GM03348 (cell line): ENCODE data around the gene WDR20.
A peak's percentile ranks its signal among the peaks of the same experiment; 100 is the strongest.
"Not testable (repeated sequence)": the region's sequence is repeated elsewhere in the genome, so short reads cannot be mapped to it uniquely, and the experiment has no call there.

ENCODE experiments used
- DNase-seq: peaks from one replicate; pipeline ENCODE4 v3.0.0; 2012; ENCODE audit warnings: low spot score

WDR20 gene

DNA sequence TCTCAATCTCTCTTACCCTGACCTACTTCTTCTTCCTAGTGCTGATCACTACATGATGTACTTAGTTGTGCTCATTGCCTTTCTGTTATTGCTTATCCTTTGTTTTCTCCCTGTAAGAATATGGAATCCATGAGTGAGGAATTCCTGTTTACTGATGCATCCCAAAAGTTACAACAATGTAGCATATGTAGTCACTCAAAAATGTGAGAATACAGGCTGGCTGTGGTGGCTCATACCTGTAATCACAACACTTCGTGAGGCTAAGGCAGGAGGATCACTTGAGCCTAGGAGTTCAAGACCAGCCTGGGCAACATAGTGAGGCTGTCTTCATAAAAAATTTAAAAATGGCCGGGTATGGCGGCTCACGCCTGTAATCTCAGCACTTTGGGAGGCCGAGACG lies 8.0 kb upstream of the WDR20 start:
- no peak for DNase-seq

DNA sequence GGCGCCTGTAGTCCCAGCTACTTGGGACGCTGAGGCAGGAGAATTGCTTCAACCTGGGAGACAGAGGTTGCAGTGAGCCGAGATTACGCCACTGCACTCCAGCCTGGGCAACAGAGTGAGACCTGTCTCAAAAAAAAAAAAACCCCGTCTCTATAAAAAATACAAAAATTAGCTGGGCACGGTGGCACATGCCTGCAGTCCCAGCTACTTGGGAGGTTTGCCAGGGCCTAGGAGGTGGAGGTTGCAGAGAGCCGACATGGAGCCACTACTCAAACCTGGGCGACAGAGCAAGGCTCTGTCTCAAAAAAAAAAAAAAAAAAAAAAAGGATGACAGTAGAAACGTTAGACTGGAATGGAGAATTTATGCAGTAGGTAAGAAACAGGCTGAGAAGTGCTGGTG lies 5.7 kb upstream of the WDR20 start:
- not testable (repeated sequence) for DNase-seq

DNA sequence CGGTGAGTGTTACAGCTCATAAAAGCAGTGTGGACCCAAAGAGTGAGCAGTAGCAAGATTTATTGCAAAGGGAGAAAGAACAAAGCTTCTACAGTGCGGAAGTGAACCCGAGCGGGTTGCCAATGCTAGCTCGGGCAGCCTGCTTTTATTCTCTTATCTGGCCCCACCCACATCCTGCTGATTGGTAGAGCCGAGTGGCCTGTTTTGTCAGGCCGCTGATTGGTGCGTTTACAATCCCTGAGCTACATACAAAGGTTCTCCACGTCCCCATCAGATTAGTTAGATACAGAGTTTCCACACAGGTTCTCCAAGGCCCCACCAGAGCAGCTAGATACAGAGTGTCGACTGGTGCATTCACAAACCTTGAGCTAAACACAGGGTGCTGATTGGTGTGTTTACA lies 5.0 kb upstream of the WDR20 start:
- DNase-seq = not testable (repeated sequence)

DNA sequence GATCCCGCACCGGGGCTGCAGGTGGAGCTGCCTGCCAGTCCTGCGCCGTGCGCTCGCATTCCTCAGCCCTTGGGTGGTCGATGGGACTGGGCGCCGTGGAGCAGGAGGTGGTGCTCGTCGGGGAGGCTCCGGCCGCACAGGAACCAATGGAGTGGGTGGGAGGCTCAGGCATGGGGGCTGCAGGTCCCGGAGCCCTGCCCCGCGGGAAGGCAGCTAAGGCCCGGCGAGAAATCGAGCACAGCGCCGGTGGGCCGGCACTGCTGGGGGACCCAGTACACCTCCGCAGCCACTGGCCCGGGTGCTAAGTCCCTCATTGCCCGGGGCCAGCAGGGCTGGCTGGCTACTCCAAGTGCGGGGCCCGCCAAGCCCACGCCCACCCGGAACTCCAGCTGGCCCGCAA lies 4.2 kb upstream of the WDR20 start:
- not testable (repeated sequence) for DNase-seq

DNA sequence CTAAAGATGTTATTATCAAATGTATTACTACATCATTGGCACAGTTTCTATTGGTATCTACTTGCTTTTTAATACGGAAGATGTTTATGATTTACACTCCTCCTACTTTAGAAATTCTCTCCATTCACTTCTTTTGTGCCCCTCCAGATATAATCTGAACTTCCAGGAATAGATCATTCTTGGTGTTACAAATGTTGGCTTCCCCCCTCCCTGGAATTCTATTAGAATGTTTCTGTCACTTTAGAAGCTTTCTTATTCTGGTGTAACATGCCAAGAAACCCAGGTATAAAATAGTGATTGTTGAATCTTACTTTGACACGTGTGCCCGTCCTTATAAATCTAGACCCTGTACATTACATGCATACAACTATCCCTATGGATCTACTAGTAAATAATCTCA lies 1.2 kb upstream of the WDR20 start:
- no peak for DNase-seq

DNA sequence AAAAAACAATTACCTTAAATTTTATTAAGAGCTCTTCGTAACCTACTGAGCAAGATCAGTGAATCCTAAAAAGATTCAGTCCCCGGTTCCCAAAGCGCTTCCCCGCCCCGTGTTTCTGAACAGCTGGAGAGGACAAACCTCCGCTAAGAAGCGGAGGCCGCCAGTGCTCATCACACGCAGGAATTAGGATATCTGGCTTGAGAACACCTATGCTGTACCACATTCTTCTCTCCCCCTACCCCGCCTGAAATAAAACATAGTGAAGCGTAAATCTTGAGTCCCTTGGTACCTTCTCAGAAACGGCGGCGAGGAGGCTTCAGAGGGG lies 774 bp upstream of the WDR20 start:
- no peak for DNase-seq

DNA sequence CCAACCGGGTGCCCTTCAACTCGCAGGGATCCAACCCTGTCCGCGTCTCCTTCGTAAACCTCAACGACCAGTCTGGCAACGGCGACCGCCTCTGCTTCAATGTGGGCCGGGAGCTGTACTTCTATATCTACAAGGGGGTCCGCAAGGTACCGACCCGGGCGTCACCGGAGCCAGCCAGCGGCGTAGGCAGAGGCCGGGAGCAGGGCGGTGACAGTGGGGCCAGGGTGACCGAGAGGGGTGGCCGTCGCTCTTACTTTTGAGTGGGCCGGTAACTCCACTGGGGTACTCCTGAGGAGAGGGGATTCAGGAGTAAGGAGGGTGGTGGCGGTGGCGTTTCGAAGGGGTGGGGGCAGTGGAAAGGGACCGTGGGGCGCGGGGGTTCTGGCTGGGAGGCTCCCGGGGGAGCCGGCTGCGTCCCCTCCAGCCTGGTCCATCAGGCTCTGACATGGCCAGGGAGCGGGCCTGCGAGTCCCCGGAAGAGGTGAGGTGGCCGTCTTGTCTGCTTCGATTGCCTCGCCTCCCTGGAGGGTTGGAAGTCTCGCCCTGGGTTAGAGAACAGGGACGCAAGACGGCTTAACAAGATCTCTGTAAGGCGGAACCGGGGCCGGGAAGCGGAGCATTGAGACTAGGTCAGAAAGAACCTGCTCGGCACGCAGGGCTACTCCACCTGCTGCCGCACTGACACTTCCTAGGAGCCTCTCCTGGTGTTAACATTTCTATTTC lies 491 bp downstream of the WDR20 start:
- DNase-seq = peak; percentile 57

DNA sequence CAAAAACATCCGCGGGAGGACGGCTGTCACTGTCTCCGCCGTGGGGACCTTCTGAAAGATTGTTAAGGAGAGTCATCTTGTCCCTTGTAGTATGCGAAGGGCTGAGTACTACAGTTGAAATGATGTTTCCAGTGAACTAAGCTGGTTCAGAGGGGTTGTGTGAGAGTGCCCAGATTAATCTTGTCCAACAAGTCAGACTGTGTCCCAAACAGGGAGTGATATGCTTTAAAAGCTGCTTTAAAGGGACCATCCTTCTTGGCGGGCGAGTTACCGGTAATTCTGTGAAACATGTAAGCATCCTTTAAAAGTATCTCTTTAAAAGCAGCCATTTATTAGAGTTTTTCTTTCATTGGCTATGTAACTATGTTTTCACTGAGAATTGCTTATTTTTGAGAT lies 1.1 kb downstream of the WDR20 start:
- DNase-seq = no peak

DNA sequence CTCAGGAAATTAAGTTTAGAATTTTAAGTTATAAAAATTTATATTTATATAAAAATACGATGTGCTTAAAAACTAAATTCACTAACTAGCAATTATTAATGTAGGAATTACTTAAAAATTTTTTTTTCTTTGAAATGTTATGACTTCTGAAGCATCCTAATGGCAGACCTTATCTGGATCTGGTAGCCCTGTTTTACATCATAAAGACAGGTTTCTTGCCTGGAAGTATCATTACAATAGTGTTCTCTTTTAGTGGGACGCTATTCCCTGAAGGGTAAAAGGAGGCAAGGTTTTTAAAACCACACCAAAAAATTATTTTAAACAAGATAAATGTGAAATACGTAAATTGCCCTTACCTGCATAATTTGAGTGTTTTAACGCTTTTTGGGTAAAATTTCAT lies 2.1 kb downstream of the WDR20 start:
- DNase-seq = no peak

DNA sequence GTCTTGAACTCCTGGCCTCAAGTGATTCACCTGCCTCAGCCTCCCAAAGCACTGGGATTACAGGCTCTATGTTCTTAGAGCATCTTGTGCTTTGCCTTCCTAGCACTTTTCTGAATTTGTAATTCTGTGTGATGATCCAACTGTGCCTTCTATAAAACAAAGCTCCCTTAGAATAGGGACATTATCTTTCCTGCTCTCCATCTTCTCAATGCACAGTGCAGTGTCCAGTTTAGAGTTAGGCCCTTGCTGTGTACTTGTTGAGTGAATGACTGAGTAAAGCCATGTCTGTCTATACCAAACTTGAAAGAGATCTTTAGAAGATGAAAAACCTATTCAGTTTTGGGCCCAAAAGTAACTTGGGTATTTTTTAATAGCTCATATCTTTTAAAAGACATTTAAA lies 5.2 kb downstream of the WDR20 start:
- no peak for DNase-seq

DNA sequence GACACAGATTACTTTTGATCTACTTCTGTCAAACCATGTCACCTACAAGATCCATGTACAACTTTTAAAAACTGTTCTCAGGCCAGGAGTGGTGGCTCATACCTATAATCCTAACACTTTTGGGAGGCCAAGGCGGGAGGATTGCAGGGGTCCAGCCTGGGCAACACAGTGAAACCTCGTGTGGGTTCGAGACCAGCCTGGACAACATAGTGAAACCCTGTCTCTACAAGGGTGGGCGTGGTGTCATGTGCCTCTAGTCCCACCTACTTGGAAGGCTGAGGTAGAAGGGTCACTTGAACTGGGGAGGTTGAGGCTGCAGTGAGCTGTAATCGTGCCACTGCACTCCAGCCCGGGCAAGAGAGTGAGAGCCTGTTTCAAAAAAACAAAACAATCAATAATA lies 5.7 kb downstream of the WDR20 start:
- DNase-seq = no peak

DNA sequence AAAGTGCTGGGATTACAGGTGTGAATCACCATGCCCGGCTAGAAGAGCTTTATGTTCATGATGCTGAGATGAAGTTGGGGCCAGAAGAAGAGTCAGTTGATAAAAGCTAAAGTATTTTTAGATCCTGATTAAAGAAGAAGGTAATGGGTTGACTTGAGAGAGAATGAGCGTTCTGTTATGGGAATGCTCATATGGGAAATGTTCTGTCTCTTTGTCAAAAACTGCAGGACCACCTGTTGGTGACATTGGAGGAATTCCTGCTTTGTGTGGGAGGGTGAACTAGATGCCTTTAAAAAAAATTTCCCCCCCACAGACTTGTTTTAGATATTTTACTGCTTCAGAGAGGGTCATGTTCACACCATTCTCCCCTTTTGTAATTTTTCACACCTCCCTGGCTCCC lies 6.7 kb downstream of the WDR20 start:
- no peak for DNase-seq

DNA sequence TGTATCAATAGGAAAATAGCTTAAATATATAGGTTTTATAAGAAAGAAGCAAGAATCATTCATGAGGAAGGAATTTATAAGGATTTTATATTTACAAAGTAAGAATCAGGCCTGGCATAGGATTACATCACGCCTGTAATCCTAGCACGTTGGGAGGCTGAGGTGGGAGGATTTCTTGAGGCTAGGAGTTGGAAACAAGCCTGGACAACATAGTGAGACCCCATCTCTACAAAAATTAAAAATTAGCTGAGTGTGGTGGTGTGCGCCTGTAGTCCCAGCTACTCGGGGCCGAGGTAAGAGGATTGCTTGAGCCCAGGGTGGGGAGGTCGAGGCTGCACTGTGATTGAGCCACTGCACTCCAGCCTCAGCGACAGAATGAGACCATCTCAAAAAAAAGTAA lies 10.4 kb downstream of the WDR20 start:
- DNase-seq = no peak

DNA sequence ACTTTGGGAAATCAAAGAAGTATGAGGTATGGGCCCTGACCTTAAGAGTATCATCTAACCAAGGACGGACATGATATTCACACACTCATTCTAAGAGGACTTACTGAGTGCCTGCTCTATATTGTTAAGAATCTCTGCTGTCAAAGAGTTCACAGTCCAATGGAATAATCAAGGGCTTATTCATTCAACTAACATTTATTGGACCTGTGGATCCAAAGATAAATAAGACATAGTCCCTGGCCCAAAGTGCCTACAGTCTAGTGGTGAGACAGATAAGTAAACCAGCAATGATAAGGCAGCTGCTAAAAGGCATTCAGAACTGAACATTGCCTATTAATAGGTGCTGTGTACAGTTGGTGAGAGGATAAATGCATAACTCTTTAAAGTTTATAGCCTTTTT lies 11.0 kb downstream of the WDR20 start:
- no peak for DNase-seq

DNA sequence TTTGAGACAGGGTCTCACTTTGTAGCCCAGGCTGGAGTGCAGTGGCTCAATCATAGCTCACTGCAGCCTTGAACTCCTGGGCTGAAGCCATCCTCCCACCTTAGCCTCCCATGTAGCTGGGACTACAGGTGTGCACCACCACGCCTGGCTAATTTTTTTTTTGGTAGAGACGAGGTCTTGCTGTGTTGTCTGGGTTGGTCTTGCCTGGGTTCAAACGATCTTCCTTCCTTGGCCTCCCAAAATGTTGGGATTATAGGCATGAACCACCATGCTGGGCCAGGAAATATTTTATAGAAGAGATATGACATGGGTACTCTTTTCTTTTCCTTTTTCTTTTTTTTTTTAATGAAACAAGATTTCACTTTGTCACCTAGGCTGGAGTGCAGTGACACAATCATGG lies 11.7 kb downstream of the WDR20 start:
- DNase-seq = not testable (repeated sequence)

DNA sequence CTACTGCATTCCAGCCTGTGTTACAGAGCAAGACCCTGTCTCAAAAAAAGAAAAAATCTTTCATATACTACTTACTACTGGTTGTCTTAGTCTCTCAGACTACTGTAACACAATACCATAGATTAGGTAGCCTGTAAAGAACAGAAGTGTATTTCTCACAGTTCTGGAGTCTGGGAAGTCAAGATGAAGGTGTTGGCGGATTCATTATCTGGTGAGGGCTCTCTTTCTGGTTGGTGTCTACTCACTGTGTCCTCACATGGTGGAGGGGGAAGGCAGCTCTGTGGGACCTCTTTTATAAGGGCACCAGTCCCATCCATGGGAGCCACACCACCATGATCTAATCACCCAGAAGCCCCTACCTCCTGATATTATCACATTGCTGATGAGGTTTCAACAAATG lies 14.4 kb downstream of the WDR20 start:
- DNase-seq = no peak

DNA sequence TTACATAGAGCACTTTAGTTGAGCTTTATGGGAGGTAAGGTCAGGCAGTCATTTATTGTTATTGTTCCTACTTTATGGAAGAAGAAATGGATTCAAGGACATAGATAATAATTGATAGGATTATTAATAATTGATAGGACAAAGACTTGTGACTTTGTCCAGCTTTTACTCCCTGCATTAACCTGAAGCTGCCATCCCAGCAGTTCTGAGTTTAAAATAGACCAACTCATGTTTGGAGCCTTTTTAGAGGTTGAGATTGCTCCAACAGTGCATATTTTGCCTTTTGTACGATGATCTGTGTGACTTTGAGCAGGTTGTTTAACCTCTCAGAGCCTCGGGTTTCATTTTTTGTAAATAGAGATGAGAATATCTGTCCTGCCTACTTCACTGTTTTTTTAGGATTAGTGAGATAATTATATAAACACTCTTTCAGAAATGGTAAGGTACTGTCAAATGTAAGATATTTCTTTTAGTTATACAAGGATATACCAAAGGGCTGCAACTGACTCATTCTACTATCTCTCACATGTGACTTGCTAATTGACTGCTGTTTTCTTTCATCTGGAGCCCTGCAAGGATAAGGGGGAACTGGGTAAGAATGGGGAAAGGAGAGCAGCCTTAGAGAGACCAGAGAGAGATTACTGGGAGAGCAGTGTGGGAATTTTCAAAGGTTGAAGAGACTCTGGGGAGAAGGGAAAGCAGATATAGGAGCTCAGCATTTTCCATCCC lies 15.3 kb downstream of the WDR20 start:
- DNase-seq = peak; percentile 14

DNA sequence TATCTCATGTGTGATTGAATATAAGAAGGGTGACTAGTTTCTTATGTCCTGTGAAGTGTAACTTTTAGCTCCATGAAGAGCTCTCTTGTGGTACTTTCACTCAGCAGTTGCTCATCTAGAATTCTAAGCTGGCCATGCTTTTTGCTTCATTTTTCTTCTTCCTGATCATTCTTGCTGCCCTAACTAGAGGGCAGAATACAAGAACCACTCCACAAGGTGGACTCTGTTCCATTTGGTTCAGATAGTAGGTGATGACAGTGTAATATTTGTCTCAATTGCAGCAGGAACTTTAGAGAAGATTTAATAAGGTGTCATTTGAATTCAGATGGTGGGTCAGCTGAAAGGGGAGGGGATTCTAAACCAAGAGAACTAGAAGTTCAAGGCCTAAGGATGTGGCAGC lies 17.6 kb downstream of the WDR20 start:
- no peak for DNase-seq

DNA sequence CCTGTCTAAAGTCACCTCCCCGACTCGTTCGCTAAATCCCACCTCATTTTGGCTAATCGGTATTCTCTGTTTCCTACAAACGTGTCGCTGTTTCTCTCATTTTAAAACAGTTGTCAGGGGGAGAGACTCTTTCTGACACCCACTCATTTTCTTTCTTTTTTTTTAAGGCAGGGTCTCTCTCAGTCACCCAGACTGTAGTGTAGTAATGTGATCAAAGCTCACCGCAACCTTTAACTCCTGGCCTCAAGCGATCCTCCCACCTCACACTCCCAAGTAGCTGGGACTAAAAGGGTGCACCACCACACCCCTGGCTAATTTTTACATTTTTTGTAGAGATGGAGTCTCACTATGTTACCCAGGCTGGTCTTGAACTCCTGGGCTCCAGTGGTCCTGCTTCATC lies 19.1 kb downstream of the WDR20 start:
- no peak for DNase-seq

DNA sequence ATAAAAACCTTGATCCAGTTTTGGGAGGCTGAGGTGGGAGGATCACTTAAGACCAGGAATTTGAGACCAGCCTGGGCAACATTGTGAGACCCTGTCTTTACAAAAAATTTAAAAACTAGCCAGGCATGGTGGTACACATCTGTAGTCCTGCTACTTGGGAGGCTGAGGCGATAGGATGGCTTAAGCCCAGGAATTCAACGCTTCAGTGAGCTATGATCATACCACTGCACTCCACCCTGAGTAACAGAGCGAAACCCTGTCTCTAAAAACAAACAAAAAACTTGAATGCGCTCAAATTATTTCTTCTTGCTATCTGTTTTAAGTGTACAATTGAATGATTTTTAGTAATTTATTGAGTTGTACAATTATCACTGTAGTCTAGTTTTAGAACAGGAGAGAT lies 20.1 kb downstream of the WDR20 start:
- DNase-seq = no peak

DNA sequence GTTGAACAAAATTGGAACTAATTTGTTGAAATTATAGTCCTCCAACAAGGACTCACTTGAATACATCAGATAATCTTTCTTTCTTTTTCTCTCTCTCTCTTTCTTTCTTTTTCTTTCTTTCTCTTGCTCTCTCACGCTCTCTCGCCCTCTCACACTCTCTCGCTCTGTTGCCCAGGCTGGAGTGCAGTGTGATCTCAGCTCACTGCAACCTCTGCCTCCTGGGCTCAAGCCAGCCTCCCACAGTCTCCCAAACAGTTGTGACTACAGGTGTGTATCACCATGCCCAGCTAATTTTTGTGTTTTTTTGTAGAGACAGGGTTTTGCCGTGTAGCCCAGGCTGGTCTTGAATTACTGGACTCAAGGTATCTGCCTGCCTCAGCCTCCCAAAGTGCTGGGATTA lies 22.8 kb downstream of the WDR20 start:
- DNase-seq = no peak

DNA sequence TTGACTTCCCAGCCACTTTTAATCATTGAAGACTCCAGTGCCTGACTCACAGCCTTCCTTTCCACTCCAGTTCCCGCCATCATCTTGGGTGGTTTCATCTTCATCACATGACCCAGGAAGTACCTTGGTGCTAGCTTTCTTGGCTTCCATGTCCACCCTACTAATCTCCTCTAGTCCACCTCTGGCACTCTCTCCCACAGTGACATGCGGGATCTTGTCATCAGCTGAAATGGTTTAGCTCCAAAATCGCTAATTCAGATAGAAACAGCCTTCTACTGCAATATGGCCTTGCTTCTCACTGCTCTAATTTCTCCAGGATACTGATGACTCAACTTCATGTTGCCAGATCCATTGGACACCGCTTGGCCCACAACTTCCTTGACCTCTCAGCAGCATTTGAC lies 24.5 kb downstream of the WDR20 start:
- peak; percentile 27 for DNase-seq

DNA sequence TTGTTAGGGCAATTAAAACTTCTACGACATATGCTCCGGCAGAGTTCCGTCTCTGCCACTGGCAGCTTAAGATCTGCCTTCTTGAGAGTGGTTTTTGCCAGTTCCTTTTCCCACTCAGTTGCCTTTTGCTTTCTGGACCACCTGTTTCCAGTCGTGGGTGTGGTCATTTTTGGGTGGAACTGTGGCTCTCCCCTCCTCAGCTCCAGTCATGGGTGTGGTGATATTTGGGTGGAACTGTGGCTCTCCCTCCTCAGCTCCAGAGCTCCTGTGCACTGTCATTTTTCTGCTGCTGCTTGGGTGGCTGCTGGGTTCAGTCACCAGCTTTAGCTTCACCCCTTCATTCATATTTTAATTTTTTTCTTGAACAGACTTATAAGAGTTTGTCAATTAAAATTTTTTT lies 25.3 kb downstream of the WDR20 start:
- no peak for DNase-seq

DNA sequence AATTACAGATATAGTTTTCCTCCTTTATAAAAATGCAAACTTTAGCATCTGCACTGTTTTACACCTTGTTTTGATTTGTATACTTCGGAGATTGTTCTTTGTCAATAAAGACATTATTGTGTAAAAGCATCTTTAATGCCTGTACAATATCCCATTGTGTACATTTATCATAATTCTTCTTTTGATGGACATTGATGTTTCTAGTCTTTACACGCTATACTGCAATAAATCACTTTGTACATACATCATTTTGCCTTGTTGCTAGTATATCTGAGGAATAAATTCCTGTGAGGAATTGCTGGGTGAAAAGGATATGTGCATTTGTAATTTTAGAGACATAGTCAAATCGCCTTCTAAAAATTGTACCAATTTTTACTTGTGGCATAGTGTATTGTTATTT lies 30.4 kb downstream of the WDR20 start:
- no peak for DNase-seq
